ENCODE measurements around the gene FCN1.

Gene FCN1

GRCh38 chr9:134863306-134863902 is 54.3 kb downstream of the FCN1 start:
- Histone ChIP-seq H3K36me3 (ENCODE audit: insufficient read depth, low read length) (no peaks in the 10 kb centered on the region), H3F3A (ENCODE audit: low read depth) (no peaks in the 10 kb centered on the region), H3K9me2 (replicated peaks; ENCODE audit: low read depth, low read length) (no peaks in the 10 kb centered on the region), H3K4me3 (ENCODE audit: low read length, poor library complexity, severe bottlenecking) (no peak overlapping the region), H3K4me2 (ENCODE audit: low read depth, low read length, poor library complexity, severe bottlenecking) (no peak overlapping the region), H3K9ac (ENCODE audit: low read depth, low read length, poor library complexity, severe bottlenecking) (no peak overlapping the region), H3K79me2 (ENCODE audit: insufficient read depth, low read length) (no peaks in the 10 kb centered on the region), H3K27me3 (ENCODE audit: insufficient read depth, low read length, poor library complexity, severe bottlenecking) (no peaks in the 10 kb centered on the region), H3K4me1 (ENCODE audit: insufficient read depth, low read length, poor library complexity, severe bottlenecking) (no peaks in the 10 kb centered on the region), H2AFZ (ENCODE audit: low read length) (no peak overlapping the region), H3K9me3 (ENCODE audit: insufficient read depth, low read depth, low read length) (no peaks in the 10 kb centered on the region), H4K20me1 (ENCODE audit: insufficient read depth, low read length, poor library complexity, severe bottlenecking) (no peaks in the 10 kb centered on the region)
- TF ChIP-seq CTCF (conservative IDR thresholded peaks at IDR 0.05; ENCODE audit: low read length) (no peak), EZH2phosphoT487 (IDR thresholded peaks at IDR 0.05; ENCODE audit: borderline replicate concordance) (no peak)

- Histone ChIP-seq H3K4me1 (ENCODE audit: insufficient read depth, low read length, poor library complexity, severe bottlenecking) (no peaks in the 10 kb centered on the region), H3K79me2 (ENCODE audit: insufficient read depth, low read length) (no peaks in the 10 kb centered on the region), H3K9me2 (replicated peaks; ENCODE audit: low read depth, low read length) (no peaks in the 10 kb centered on the region), H3K27me3 (ENCODE audit: insufficient read depth, low read length, poor library complexity, severe bottlenecking) (no peaks in the 10 kb centered on the region), H2AFZ (ENCODE audit: low read length) (no peak overlapping the region), H3K36me3 (ENCODE audit: insufficient read depth, low read length) (no peaks in the 10 kb centered on the region), H3F3A (ENCODE audit: low read depth) (no peaks in the 10 kb centered on the region), H3K4me2 (ENCODE audit: low read depth, low read length, poor library complexity, severe bottlenecking) (no peak overlapping the region), H4K20me1 (ENCODE audit: insufficient read depth, low read length, poor library complexity, severe bottlenecking) (no peaks in the 10 kb centered on the region), H3K9me3 (ENCODE audit: insufficient read depth, low read depth, low read length) (peaks cover 2% of the 10 kb centered on the region; the same call in 1 of the 2 replicates), H3K4me3 (ENCODE audit: low read length, poor library complexity, severe bottlenecking) (no peak overlapping the region), H3K9ac (ENCODE audit: low read depth, low read length, poor library complexity, severe bottlenecking) (no peak overlapping the region)
- TF ChIP-seq EZH2phosphoT487 (IDR thresholded peaks at IDR 0.05; ENCODE audit: borderline replicate concordance) (no peak), CTCF (conservative IDR thresholded peaks at IDR 0.05; ENCODE audit: low read length) (no peak)
Observed at GRCh38 chr9:134861595-134862334, 55.9 kb downstream of the FCN1 start.

GRCh38 chr9:134860510-134860909 is 57.2 kb downstream of the FCN1 start:
- Histone ChIP-seq H3K4me2 (ENCODE audit: low read depth, low read length, poor library complexity, severe bottlenecking) (no peak overlapping the region), H3K36me3 (ENCODE audit: insufficient read depth, low read length) (no peaks in the 10 kb centered on the region), H3K79me2 (ENCODE audit: insufficient read depth, low read length) (no peaks in the 10 kb centered on the region), H3K4me3 (ENCODE audit: low read length, poor library complexity, severe bottlenecking) (no peak overlapping the region), H2AFZ (ENCODE audit: low read length) (no peak overlapping the region), H4K20me1 (ENCODE audit: insufficient read depth, low read length, poor library complexity, severe bottlenecking) (no peaks in the 10 kb centered on the region), H3K27me3 (ENCODE audit: insufficient read depth, low read length, poor library complexity, severe bottlenecking) (no peaks in the 10 kb centered on the region), H3K4me1 (ENCODE audit: insufficient read depth, low read length, poor library complexity, severe bottlenecking) (no peaks in the 10 kb centered on the region), H3K9me3 (ENCODE audit: insufficient read depth, low read depth, low read length) (peaks cover 2% of the 10 kb centered on the region; the same call in 1 of the 2 replicates), H3K9ac (ENCODE audit: low read depth, low read length, poor library complexity, severe bottlenecking) (no peak overlapping the region), H3F3A (ENCODE audit: low read depth) (no peaks in the 10 kb centered on the region), H3K9me2 (replicated peaks; ENCODE audit: low read depth, low read length) (no peaks in the 10 kb centered on the region)
- no peak for TF ChIP-seq CTCF (conservative IDR thresholded peaks at IDR 0.05; ENCODE audit: low read length)
- TF ChIP-seq EZH2phosphoT487 (IDR thresholded peaks at IDR 0.05; ENCODE audit: borderline replicate concordance), result no peak

Data from Loucy (cell line).